ENCODE results near the gene ME3. TPM values are rescaled to one million over a fixed set of nuclear protein-coding genes. Genes with fewer than 3 reads are reported as not detected.
"Not testable (repeated sequence)": the region's sequence is repeated elsewhere in the genome, so short reads cannot be mapped to it uniquely, and the experiment has no call there.

The ME3 gene
- total and polyA plus RNA-seq, 2 experiments from 2014 or later, result 3.5 to 17.2 TPM

DNA sequence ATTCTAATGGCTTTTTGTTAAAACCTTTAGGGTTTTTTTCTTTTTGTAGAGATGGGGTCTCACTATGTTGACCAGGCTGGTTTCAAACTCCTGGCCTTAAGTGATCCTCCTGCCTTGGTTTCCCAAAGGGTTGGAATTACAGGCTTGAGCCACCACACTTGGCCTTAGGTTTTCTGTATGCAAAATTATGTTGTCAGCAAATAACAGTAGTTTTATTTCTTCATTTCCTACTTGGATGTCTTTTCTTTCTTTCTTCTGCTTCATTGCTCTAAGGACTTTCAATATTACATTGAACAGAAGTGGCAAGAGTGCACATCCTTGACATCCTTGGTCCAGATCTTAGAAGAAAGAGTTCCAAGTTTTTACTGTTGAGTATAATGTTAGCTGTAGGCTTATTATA lies 245.0 kb downstream of the ME3 start:
- TF ChIP-seq CTCF (IDR thresholded peaks at IDR 0.05; ENCODE audit: low read depth, low read length), result no peak
- DNase-seq (ENCODE audit: low read depth in 1 of 2, low spot score in 1 of 2), result no peak
- H3K27ac ChIP-seq, result no peak overlapping the region
- H3K4me3 ChIP-seq, result no peak overlapping the region
- no peaks in the 10 kb centered on the region for H3K27me3 ChIP-seq
- no peaks in the 10 kb centered on the region for H3K9me3 ChIP-seq (ENCODE audit: low read depth)
- peaks cover 13% of the 10 kb centered on the region for H3K4me1 ChIP-seq (ENCODE audit: low read depth)
- H3K36me3 ChIP-seq, result no peaks in the 10 kb centered on the region

- not testable (repeated sequence) for H3K36me3 ChIP-seq; H3K27me3 ChIP-seq; H3K4me3 ChIP-seq; H3K9me3 ChIP-seq (ENCODE audit: low read depth)
- Histone ChIP-seq H3K4me1 (ENCODE audit: low read depth) (peaks cover 20% of the 10 kb centered on the region), H3K27ac (peak overlapping the region; percentile 78)
- peak in 1 of 2 donors; percentile 15 for DNase-seq (ENCODE audit: low read depth in 1 of 2, low spot score in 1 of 2)
Measured at GRCh38 chr11:86423488-86423887, 248.9 kb downstream of the ME3 start.

GRCh38 chr11:86422371-86422770 lies 250.0 kb downstream of the ME3 start:
- H3K4me1 ChIP-seq (ENCODE audit: low read depth), result peaks cover 20% of the 10 kb centered on the region
- no peaks in the 10 kb centered on the region for H3K36me3 ChIP-seq
- no peak for DNase-seq (ENCODE audit: low read depth in 1 of 2, low spot score in 1 of 2)
- no peak for TF ChIP-seq CTCF (IDR thresholded peaks at IDR 0.05; ENCODE audit: low read depth, low read length)
- H3K27me3 ChIP-seq, result no peaks in the 10 kb centered on the region
- H3K4me3 ChIP-seq, result no peak overlapping the region
- peak overlapping the region; percentile 78 for H3K27ac ChIP-seq
- no peaks in the 10 kb centered on the region for H3K9me3 ChIP-seq (ENCODE audit: low read depth)

GRCh38 chr11:86421946-86422345 lies 250.5 kb downstream of the ME3 start:
- H3K27me3 ChIP-seq, result no peaks in the 10 kb centered on the region
- H3K9me3 ChIP-seq (ENCODE audit: low read depth), result no peaks in the 10 kb centered on the region
- DNase-seq (ENCODE audit: low read depth in 1 of 2, low spot score in 1 of 2), result no peak
- peak overlapping the region; percentile 78 for H3K27ac ChIP-seq
- no peaks in the 10 kb centered on the region for H3K36me3 ChIP-seq
- peaks cover 20% of the 10 kb centered on the region for H3K4me1 ChIP-seq (ENCODE audit: low read depth)
- no peak overlapping the region for H3K4me3 ChIP-seq
- TF ChIP-seq CTCF (IDR thresholded peaks at IDR 0.05; ENCODE audit: low read depth, low read length), result no peak

GRCh38 chr11:86418917-86419316 lies 253.5 kb downstream of the ME3 start:
- H3K27me3 ChIP-seq, result no peaks in the 10 kb centered on the region
- H3K4me1 ChIP-seq (ENCODE audit: low read depth), result peaks cover 20% of the 10 kb centered on the region
- no peaks in the 10 kb centered on the region for H3K36me3 ChIP-seq
- no peak overlapping the region for H3K27ac ChIP-seq
- H3K9me3 ChIP-seq (ENCODE audit: low read depth), result no peaks in the 10 kb centered on the region
- no peak for DNase-seq (ENCODE audit: low read depth in 1 of 2, low spot score in 1 of 2)
- TF ChIP-seq CTCF (IDR thresholded peaks at IDR 0.05; ENCODE audit: low read depth, low read length), result no peak
- no peak overlapping the region for H3K4me3 ChIP-seq

DNA sequence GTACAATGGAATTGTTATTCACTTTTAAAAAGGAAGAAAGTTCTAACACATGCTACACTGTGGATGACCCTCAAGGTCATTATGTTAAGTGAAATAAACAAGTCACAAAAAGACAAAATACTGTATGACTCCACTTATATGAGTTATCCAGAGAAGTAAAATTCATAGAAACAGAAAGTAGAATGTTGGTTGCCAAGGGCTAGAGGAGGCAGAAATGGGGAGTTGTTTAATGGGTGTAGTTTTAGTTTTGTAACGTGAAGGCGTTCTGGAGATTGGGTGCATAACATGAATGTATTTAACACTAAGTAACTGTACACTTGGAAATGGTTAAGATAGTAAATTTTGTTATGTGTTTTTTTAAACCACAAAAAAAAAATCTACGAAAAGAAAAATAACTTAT lies 253.9 kb downstream of the ME3 start:
- Histone ChIP-seq H3K27ac (no peak overlapping the region), H3K9me3 (ENCODE audit: low read depth) (no peaks in the 10 kb centered on the region), H3K36me3 (no peaks in the 10 kb centered on the region), H3K4me3 (no peak overlapping the region), H3K4me1 (ENCODE audit: low read depth) (peaks cover 17% of the 10 kb centered on the region), H3K27me3 (no peaks in the 10 kb centered on the region)
- no peak for TF ChIP-seq CTCF (IDR thresholded peaks at IDR 0.05; ENCODE audit: low read depth, low read length)
- DNase-seq (ENCODE audit: low read depth in 1 of 2, low spot score in 1 of 2), result no peak

Measured in cardiac muscle cell (in vitro differentiated cells and primary cell).